ENCODE data around the gene PRKCH. TPM values are rescaled to one million over a fixed set of nuclear protein-coding genes. Genes with fewer than 3 reads are reported as not detected.

Gene PRKCH
- total and polyA plus RNA-seq, 9 of the 15 experiments (the other 6 are each of a cell fraction or from before 2014, with no cell fraction given), result 0.61 to 4.4 (median 4.0) TPM

DNA sequence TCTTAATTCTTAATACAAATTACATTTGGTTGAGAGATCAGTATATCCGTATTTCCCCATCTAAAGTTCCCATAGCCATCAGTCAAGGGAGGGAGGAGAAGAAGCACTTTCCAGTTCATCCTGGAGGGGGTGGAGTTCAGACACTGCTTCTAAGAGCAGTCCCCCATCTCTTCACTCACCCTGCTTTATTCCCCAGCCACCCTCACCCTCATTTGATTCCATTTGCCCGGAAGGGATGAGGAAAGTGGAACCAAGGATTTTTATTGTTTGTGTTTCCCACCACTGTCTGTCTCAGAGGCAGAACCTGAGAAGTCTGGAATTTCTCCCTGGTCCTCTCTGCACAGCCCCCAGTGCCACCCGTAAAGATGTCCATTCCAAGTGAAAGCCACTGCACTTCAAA lies 239.7 kb downstream of the PRKCH start:
- in situ Hi-C loops (cut with MboI), result no loop called here
- 68% methylated on average over 3 of the region's 3 CpGs for WGBS (ENCODE audit: insufficient coverage, low coverage, missing lambda C conversion rate)
- DNase-seq (ENCODE audit: extremely low read depth in 1 of 4, low spot score in 3 of 4), result peak in 1 of 4 experiments; percentile 11
- TF ChIP-seq, protein P1, sequence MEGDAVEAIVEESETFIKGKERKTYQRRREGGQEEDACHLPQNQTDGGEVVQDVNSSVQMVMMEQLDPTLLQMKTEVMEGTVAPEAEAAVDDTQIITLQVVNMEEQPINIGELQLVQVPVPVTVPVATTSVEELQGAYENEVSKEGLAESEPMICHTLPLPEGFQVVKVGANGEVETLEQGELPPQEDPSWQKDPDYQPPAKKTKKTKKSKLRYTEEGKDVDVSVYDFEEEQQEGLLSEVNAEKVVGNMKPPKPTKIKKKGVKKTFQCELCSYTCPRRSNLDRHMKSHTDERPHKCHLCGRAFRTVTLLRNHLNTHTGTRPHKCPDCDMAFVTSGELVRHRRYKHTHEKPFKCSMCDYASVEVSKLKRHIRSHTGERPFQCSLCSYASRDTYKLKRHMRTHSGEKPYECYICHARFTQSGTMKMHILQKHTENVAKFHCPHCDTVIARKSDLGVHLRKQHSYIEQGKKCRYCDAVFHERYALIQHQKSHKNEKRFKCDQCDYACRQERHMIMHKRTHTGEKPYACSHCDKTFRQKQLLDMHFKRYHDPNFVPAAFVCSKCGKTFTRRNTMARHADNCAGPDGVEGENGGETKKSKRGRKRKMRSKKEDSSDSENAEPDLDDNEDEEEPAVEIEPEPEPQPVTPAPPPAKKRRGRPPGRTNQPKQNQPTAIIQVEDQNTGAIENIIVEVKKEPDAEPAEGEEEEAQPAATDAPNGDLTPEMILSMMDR (IDR thresholded peaks at IDR 0.05 in 2 of 3, conservative IDR thresholded peaks at IDR 0.05 in 1 of 3; ENCODE audit: insufficient read depth in 2 of 3, low read depth in 1 of 3, low read length in 3 of 3), result peak in 1 of 3 experiments; percentile 14; a peak in 1 of 6 replicates
- TF ChIP-seq RAD21 (CRISPR knock-in tag; conservative IDR thresholded peaks at IDR 0.05 in 1 of 2, IDR thresholded peaks at IDR 0.05 in 1 of 2) (peak in 1 of 2 experiments; percentile 34; a peak in 2 of 4 replicates), ZNF347 (CRISPR knock-in tag; IDR thresholded peaks at IDR 0.05; ENCODE audit: low read depth) (no peak)
- H3K9me3 ChIP-seq (replicated peaks; ENCODE audit: control insufficient read depth, insufficient read depth, low read depth, low read length), result no peaks in the 10 kb centered on the region
- POLR2A ChIA-PET, result interaction anchor here (0.6 kb wide), 1 partner anchor 343 kb away, joined by 4 read pairs; no protein-coding TSS in a partner anchor
- no peak overlapping the region for H3K9ac ChIP-seq (ENCODE audit: insufficient read depth in 1 of 2, low read depth in 2 of 2, low read length in 2 of 2)
- ATAC-seq, result no peak
- no peaks in the 10 kb centered on the region for H3K27me3 ChIP-seq (ENCODE audit: control insufficient read depth in 2 of 2, insufficient read depth in 2 of 2, low read length in 2 of 2)
- H4K20me1 ChIP-seq (replicated peaks; ENCODE audit: control insufficient read depth, insufficient read depth, low read length), result no peaks in the 10 kb centered on the region
- BruUV-seq (replicated peaks), result no TSS peak
- no peaks in the 10 kb centered on the region for H3K79me2 ChIP-seq (ENCODE audit: control insufficient read depth, insufficient read depth, low read length)
- no peaks in the 10 kb centered on the region for H3K36me3 ChIP-seq (ENCODE audit: control insufficient read depth, insufficient read depth, low read length)
- peak overlapping the region; percentile 74 for H2AFZ ChIP-seq (ENCODE audit: low read depth, low read length)
- H3K4me3 ChIP-seq, result no peak overlapping the region
- CTCF ChIA-PET (ENCODE audit: low intra/inter-chr PET ratio), result no interaction called here
- H3K27ac ChIP-seq (ENCODE audit: extremely low read depth, low read depth, low read length), result no peak overlapping the region
- H3K4me1 ChIP-seq (replicated peaks in 1 of 2; ENCODE audit: control insufficient read depth in 2 of 2, insufficient read depth in 2 of 2, low read length in 2 of 2), result peaks cover 29 to 54% of the 10 kb centered on the region in 2 experiments
- no peaks in the 10 kb centered on the region for H3K9me1 ChIP-seq (ENCODE audit: control insufficient read depth, insufficient read depth, low read length)
- FAIRE-seq, result no peak
- intact Hi-C loops (cut with micrococcal nuclease), result loop anchor here (5.0 kb wide), 1 partner anchor 136 kb away; the partner anchor contains the start of gene HIF1A
- H3K4me2 ChIP-seq (ENCODE audit: insufficient read depth, low read length), result no peak overlapping the region
